Activated CD4-positive, alpha-beta memory T cell treated with anti-CD3 and anti-CD28 coated beads for 36 hours (primary cell): ENCODE data around the gene NEURL4. TPM values are rescaled to one million over a fixed set of nuclear protein-coding genes. Genes with fewer than 3 reads are reported as not detected.

ENCODE experiments used
- CTCF ChIA-PET: fragments of 350-600 bp; sonication (Branson Sonifier 250); formaldehyde crosslinking; loops from one replicate; lab custom pipeline; 2021; ENCODE audit warnings: antibody characterized with exemption, inconsistent platforms; lab: Charles Lee
- POLR2A ChIA-PET: fragments of 350-600 bp; sonication (Branson Sonifier 250); formaldehyde crosslinking; loops from one replicate; lab custom pipeline; 2021; ENCODE audit warnings: antibody characterized with exemption; lab: Charles Lee
- DNase-seq: peaks from one replicate; pipeline ENCODE4 v3.0.0-alpha.2; 2020
- H3K27ac Mint-ChIP-seq: one replicate; pipeline ENCODE4 v1.8.0; 2021; ENCODE audit warnings: mixed read lengths
- H3K27me3 Mint-ChIP-seq: one replicate; pipeline ENCODE4 v1.8.0; 2021; ENCODE audit warnings: mixed read lengths
- H3K36me3 Mint-ChIP-seq: one replicate; pipeline ENCODE4 v1.8.0; 2021; ENCODE audit warnings: mixed read lengths
- H3K4me1 Mint-ChIP-seq: one replicate; pipeline ENCODE4 v1.8.0; 2021; ENCODE audit warnings: low read depth, mixed read lengths
- H3K4me3 Mint-ChIP-seq: one replicate; pipeline ENCODE4 v1.8.0; 2021; ENCODE audit warnings: mild to moderate bottlenecking, mixed read lengths
- H3K9me3 Mint-ChIP-seq: one replicate; pipeline ENCODE4 v1.8.0; 2021; ENCODE audit warnings: mixed read lengths
- intact Hi-C: fragments of 100-400 bp; cut with micrococcal nuclease; formaldehyde crosslinking; loops from one replicate; pipeline ENCODE4 v1.15.1; 2023
- total RNA-seq, 2 experiments: library from RNA; stranded (reverse); gene quantifications; one replicate each; pipeline ENCODE4 v1.2.3, GENCODE V29; 2021

NEURL4 gene
- total RNA-seq, 2 experiments from 2014 or later = 26.9 to 29.3 TPM

GRCh38 chr17:7284911-7285310, 44.2 kb downstream of the NEURL4 start:
- Mint-ChIP-seq H3K4me3 (no peak overlapping the region), H3K4me1 (peaks cover 12% of the 10 kb centered on the region), H3K27ac (no peak overlapping the region), H3K9me3 (no peaks in the 10 kb centered on the region), H3K27me3 (peaks cover 20% of the 10 kb centered on the region), H3K36me3 (no peaks in the 10 kb centered on the region)
- ChIA-PET CTCF (interaction anchor here (0.6 to 8.4 kb wide), 3 partner anchors 13 to 276 kb away, joined by 3 to 145 read pairs (median 5); no protein-coding TSS in a partner anchor), POLR2A (interaction anchor here (0.6 kb wide), 1 partner anchor 231 kb away, joined by 3 read pairs; no protein-coding TSS in a partner anchor)
- no peak for DNase-seq
- intact Hi-C loops = loop anchor here (5.0 kb wide), 1 partner anchor 107 kb away; the partner anchor contains the start of gene PLSCR3

DNA sequence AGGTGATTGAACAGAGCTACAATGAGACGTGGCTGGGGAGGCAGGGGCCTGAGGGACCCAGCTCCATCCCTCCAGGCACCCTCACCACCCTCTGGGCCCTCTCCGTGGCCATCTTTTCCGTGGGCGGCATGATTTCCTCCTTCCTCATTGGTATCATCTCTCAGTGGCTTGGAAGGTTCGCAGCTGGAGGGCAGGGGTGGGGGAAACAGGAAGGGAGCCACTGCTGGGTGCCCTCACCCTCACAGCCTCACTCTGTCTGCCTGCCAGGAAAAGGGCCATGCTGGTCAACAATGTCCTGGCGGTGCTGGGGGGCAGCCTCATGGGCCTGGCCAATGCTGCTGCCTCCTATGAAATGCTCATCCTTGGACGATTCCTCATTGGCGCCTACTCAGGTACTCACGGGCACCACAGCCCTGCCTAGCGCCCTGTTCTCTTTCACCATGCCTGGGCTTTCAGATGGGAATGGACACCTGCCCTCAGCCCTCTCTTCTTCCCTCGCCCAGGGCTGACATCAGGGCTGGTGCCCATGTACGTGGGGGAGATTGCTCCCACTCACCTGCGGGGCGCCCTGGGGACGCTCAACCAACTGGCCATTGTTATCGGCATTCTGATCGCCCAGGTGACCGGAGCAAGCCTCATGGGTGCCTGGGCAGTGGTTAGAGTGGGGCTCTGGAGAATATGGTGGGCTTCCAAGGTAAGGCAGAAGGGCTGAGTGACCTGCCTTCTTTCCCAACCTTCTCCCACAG, 45.5 kb downstream of the NEURL4 start:
- H3K4me1 Mint-ChIP-seq = peaks cover 12% of the 10 kb centered on the region
- no peaks in the 10 kb centered on the region for H3K36me3 Mint-ChIP-seq

GRCh38 chr17:7282752-7283321, 46.3 kb downstream of the NEURL4 start:
- ChIA-PET CTCF (interaction anchor here (1.0 to 8.4 kb wide), 4 partner anchors 15 to 154 kb away, joined by 3 to 145 read pairs (median 6); no protein-coding TSS in a partner anchor), POLR2A (interaction anchor here (0.5 to 0.8 kb wide), 2 partner anchors 23 to 94 kb away, joined by 3 to 4 read pairs; no protein-coding TSS in a partner anchor)
- Mint-ChIP-seq H3K4me3 (no peak overlapping the region), H3K27ac (no peak overlapping the region), H3K36me3 (no peaks in the 10 kb centered on the region), H3K9me3 (no peaks in the 10 kb centered on the region), H3K4me1 (peaks cover 12% of the 10 kb centered on the region), H3K27me3 (peaks cover 19% of the 10 kb centered on the region)
- intact Hi-C loops = loop anchor here (5.0 kb wide), 1 partner anchor 109 kb away; the partner anchor contains the start of gene PLSCR3
- DNase-seq = no peak

More for the DNA sequence above, 45.5 kb downstream of the NEURL4 start:
- Mint-ChIP-seq H3K27me3 (peaks cover 19% of the 10 kb centered on the region), H3K4me3 (no peak overlapping the region), H3K9me3 (no peaks in the 10 kb centered on the region), H3K27ac (no peak overlapping the region)
- ChIA-PET CTCF (interaction anchor here (1.1 to 8.4 kb wide), 3 partner anchors 14 to 153 kb away, joined by 3 to 145 read pairs (median 5); no protein-coding TSS in a partner anchor), POLR2A (no interaction called here)
- DNase-seq = no peak
- intact Hi-C loops = loop anchor here (5.0 kb wide), 1 partner anchor 109 kb away; the partner anchor contains the start of gene PLSCR3

GRCh38 chr17:7281953-7282751, 47.0 kb downstream of the NEURL4 start:
- no peaks in the 10 kb centered on the region for H3K9me3 Mint-ChIP-seq
- H3K27ac Mint-ChIP-seq = no peak overlapping the region
- peak overlapping the region; percentile 65 for H3K4me3 Mint-ChIP-seq
- no peak for DNase-seq
- H3K36me3 Mint-ChIP-seq = no peaks in the 10 kb centered on the region
- CTCF ChIA-PET = interaction anchor here (1.0 to 8.4 kb wide), 6 partner anchors 11 to 155 kb away, joined by 3 to 145 read pairs (median 7); partner anchors contain the start of gene NEURL4
- H3K4me1 Mint-ChIP-seq = peaks cover 12% of the 10 kb centered on the region
- intact Hi-C loops = loop anchor here (5.0 kb wide), 1 partner anchor 110 kb away; the partner anchor contains the start of gene PLSCR3
- POLR2A ChIA-PET = interaction anchor here (0.8 kb wide), 1 partner anchor 22 kb away, joined by 4 read pairs; no protein-coding TSS in a partner anchor
- H3K27me3 Mint-ChIP-seq = peaks cover 19% of the 10 kb centered on the region

DNA sequence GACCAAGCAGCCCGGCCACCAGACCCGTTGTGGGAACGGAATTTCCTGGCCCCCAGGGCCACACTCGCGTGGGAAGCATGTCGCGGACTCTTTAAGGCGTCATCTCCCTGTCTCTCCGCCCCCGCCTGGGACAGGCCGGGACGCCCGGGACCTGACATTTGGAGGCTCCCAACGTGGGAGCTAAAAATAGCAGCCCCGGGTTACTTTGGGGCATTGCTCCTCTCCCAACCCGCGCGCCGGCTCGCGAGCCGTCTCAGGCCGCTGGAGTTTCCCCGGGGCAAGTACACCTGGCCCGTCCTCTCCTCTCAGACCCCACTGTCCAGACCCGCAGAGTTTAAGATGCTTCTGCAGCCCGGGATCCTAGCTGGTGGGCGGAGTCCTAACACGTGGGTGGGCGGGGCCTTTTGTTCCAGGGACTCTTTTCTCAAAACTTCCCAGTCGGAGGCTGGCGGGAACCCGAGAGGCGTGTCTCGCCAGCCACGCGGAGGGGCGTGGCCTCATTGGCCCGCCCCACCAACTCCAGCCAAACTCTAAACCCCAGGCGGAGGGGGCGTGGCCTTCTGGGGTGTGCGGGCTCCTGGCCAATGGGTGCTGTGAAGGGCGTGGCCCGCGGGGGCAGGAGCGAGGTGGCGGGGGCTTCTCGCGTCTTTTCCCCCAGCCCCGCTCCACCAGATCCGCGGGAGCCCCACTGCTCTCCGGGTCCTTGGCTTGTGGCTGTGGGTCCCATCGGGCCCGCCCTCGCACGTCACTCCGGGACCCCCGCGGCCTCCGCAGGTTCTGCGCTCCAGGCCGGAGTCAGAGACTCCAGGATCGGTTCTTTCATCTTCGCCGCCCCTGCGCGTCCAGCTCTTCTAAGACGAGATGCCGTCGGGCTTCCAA, 47.8 kb downstream of the NEURL4 start, which contains the start of gene SLC2A4:
Gene SLC2A4 (plus strand): TSS at position 645 of the 879 bp plus-strand sequence. CDS start 217 bp downstream, at position 862.
- Mint-ChIP-seq H3K27ac (no peak within 1 kb of the TSS), H3K27me3 (peaks cover 18% of the 10 kb centered on the region), H3K9me3 (no peaks in the 10 kb centered on the region), H3K4me3 (peak within 1 kb of the TSS; percentile 65), H3K4me1 (peaks cover 12% of the 10 kb centered on the region), H3K36me3 (no peaks in the 10 kb centered on the region)
- POLR2A ChIA-PET = interaction anchor here (0.7 kb wide), 1 partner anchor 15 kb away, joined by 3 read pairs; no protein-coding TSS in a partner anchor
- intact Hi-C loops = loop anchor here (5.0 kb wide), 1 partner anchor 111 kb away; the partner anchor contains the start of gene PLSCR3
- CTCF ChIA-PET = interaction anchor here (0.8 to 8.4 kb wide), 15 partner anchors 12 to 308 kb away, joined by 3 to 145 read pairs (median 4); partner anchors contain the start of genes NEURL4 and PLSCR3
- peak; percentile 92 for DNase-seq

- Mint-ChIP-seq H3K36me3 (no peaks in the 10 kb centered on the region), H3K4me3 (peak overlapping the region; percentile 65), H3K27ac (no peak overlapping the region), H3K9me3 (no peaks in the 10 kb centered on the region), H3K27me3 (peaks cover 16% of the 10 kb centered on the region), H3K4me1 (peaks cover 12% of the 10 kb centered on the region)
- ChIA-PET CTCF (interaction anchor here (0.6 to 8.4 kb wide), 18 partner anchors 11 to 1938 kb away, joined by 3 to 145 read pairs (median 4); partner anchors contain the start of genes NEURL4 and PLSCR3), POLR2A (no interaction called here)
- DNase-seq = peak; percentile 91
- intact Hi-C loops = loop anchor here (1.0 to 5.0 kb wide), 4 partner anchors 16 to 155 kb away; partner anchors contain the start of genes KCTD11, PLSCR3 and TMEM102
Observed at GRCh38 chr17:7280519-7281073, 48.5 kb downstream of the NEURL4 start.

DNA sequence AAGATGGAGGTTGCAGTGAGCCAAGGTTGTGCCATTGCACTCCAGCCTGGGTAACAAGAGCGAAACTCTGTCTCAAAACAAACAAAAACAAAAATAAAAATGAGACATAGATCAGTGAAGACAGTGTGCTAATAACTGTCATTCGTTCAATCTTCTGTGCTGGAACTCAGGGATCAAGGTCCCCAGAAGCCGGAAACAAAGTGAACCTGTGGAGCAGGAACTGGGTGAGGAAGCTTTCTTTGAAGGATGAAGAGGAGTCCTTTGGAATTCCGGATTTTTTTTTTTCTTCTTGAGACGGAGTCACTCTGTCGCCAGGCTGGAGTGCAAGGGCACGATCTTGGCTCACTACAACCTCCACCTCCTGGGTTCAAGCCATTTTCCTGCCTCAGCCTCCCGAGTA, 49.7 kb downstream of the NEURL4 start:
- H3K4me3 Mint-ChIP-seq = no peak overlapping the region
- H3K36me3 Mint-ChIP-seq = no peaks in the 10 kb centered on the region
- no peaks in the 10 kb centered on the region for H3K9me3 Mint-ChIP-seq
- peaks cover 12% of the 10 kb centered on the region for H3K4me1 Mint-ChIP-seq
- CTCF ChIA-PET = interaction anchor here (0.7 to 8.4 kb wide), 4 partner anchors 18 to 360 kb away, joined by 3 to 145 read pairs (median 4); no protein-coding TSS in a partner anchor
- no peak for DNase-seq
- H3K27ac Mint-ChIP-seq = no peak overlapping the region
- H3K27me3 Mint-ChIP-seq = peaks cover 16% of the 10 kb centered on the region
- POLR2A ChIA-PET = no interaction called here
- intact Hi-C loops = no loop called here

DNA sequence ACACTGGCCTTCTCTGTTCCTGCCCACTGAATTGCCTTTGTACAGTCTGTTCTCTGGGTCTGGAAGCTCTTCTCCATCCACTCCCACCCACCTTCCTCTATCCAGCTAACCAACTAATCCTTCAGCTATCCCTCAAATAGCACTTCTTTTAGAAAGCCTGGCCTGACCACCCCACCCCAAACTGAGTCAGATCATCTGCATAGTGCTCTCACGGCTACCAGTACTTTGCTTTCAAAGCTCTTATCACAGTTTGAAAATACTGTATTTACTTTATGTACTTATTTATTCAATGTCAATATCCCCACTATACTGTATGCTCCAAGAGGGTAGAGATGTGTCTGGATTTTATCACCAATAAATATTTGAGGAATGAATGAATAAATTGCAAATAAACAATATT, 62.4 kb downstream of the NEURL4 start:
- DNase-seq = no peak
- Mint-ChIP-seq H3K27me3 (peaks cover 21% of the 10 kb centered on the region), H3K9me3 (no peaks in the 10 kb centered on the region), H3K27ac (peak overlapping the region; percentile 60), H3K4me3 (no peak overlapping the region), H3K4me1 (peaks cover 19% of the 10 kb centered on the region), H3K36me3 (no peaks in the 10 kb centered on the region)
- ChIA-PET CTCF (interaction anchor here (4.6 kb wide), 1 partner anchor 30 kb away, joined by 29 read pairs; no protein-coding TSS in a partner anchor), POLR2A (no interaction called here)
- intact Hi-C loops = no loop called here
